HepG2 (cell line): ENCODE results near the gene PPRC1. TPM values are rescaled to one million over a fixed set of nuclear protein-coding genes. Genes with fewer than 3 reads are reported as not detected.

Source experiments
- ASH2L ChIP-seq: fragments of 300-600, 200-600 bp; sonication (generic); IDR thresholded peaks from 2 replicates; pipeline ENCODE4 v1.7.0; 2017; ENCODE audit warnings: low read depth, mild to moderate bottlenecking, moderate library complexity, mixed read lengths, low read length; ENCODE audit not compliant: insufficient read length
- CAMTA2 ChIP-seq: sonication (generic); formaldehyde crosslinking; IDR thresholded peaks from 2 replicates; pipeline ENCODE4 v1.4.0; 2020; ENCODE audit warnings: mild to moderate bottlenecking, missing genetic modification reagents, borderline replicate concordance
- KAT7 ChIP-seq: IDR thresholded peaks from 2 replicates; pipeline ENCODE4 v1.6.1; 2018; ENCODE audit warnings: borderline replicate concordance, missing compliant biosample characterization
- KDM4B ChIP-seq: sonication (generic); formaldehyde crosslinking; IDR thresholded peaks from 2 replicates; pipeline ENCODE4 v1.4.0; 2020; ENCODE audit warnings: missing genetic modification reagents
- KDM5A ChIP-seq: fragments of 200-600 bp; sonication (generic); IDR thresholded peaks from 2 replicates; pipeline ENCODE4 v1.7.0; 2018; ENCODE audit warnings: antibody characterized with exemption, mild to moderate bottlenecking, low read length, borderline replicate concordance
- MTA1 ChIP-seq: sonication (generic); formaldehyde crosslinking; IDR thresholded peaks from 2 replicates; pipeline ENCODE4 v1.4.0; 2020; ENCODE audit warnings: missing genetic modification reagents, mild to moderate bottlenecking, borderline replicate concordance
- NR2F6 ChIP-seq, 2 experiments: IDR thresholded peaks; 2 replicates each; pipeline ENCODE4 v1.6.1; 2016; ENCODE audit warnings: antibody characterized with exemption in 1 of 2, mild to moderate bottlenecking in 1 of 2
- PHF21A ChIP-seq: sonication (generic); formaldehyde crosslinking; IDR thresholded peaks from 2 replicates; pipeline ENCODE4 v1.5.0; 2020; ENCODE audit warnings: mild to moderate bottlenecking, missing genetic modification reagents
- REXO4 ChIP-seq: sonication (generic); formaldehyde crosslinking; IDR thresholded peaks from 2 replicates; pipeline ENCODE4 v1.8.0; 2022; ENCODE audit warnings: missing genetic modification reagents, mild to moderate bottlenecking, borderline replicate concordance
- RFX5 ChIP-seq: IDR thresholded peaks from 2 replicates; pipeline ENCODE4 v1.6.1; 2011; ENCODE audit warnings: low read depth, low read length, improper control_type of control experiment
- SP2 ChIP-seq: sonication (generic); formaldehyde crosslinking; IDR thresholded peaks from 2 replicates; pipeline ENCODE4 v1.5.1; 2020; ENCODE audit warnings: mild to moderate bottlenecking, missing genetic modification reagents
- SRY ChIP-seq: sonication (generic); formaldehyde crosslinking; IDR thresholded peaks from 2 replicates; pipeline ENCODE4 v1.8.0; 2022; ENCODE audit warnings: mild to moderate bottlenecking, missing genetic modification reagents
- THRA ChIP-seq: sonication (generic); formaldehyde crosslinking; IDR thresholded peaks from 2 replicates; pipeline ENCODE4 v1.4.0; 2020; ENCODE audit warnings: missing genetic modification reagents, borderline replicate concordance
- TRIM22 ChIP-seq: fragments of 450-650 bp; IDR thresholded peaks from 2 replicates; pipeline ENCODE4 v1.6.1; 2017
- ZBTB39 ChIP-seq: sonication (generic); formaldehyde crosslinking; IDR thresholded peaks from 2 replicates; pipeline ENCODE4 v1.5.0; 2020; ENCODE audit warnings: missing genetic modification reagents
- ZBTB49 ChIP-seq: sonication (generic); formaldehyde crosslinking; IDR thresholded peaks from 2 replicates; pipeline ENCODE4 v1.4.0; 2020; ENCODE audit warnings: missing genetic modification reagents, borderline replicate concordance
- ZFP36L2 ChIP-seq: sonication (generic); formaldehyde crosslinking; IDR thresholded peaks from 2 replicates; pipeline ENCODE4 v1.4.0; 2020; ENCODE audit warnings: missing genetic modification reagents
- ZKSCAN5 ChIP-seq: sonication (generic); formaldehyde crosslinking; IDR thresholded peaks from 2 replicates; pipeline ENCODE4 v1.5.1; 2020; ENCODE audit warnings: mild to moderate bottlenecking, missing genetic modification reagents
- ZNF124 ChIP-seq: sonication (generic); formaldehyde crosslinking; IDR thresholded peaks from 2 replicates; pipeline ENCODE4 v1.4.0; 2020; ENCODE audit warnings: missing genetic modification reagents
- ZNF136 ChIP-seq: sonication (generic); formaldehyde crosslinking; IDR thresholded peaks from 2 replicates; pipeline ENCODE4 v1.8.1; 2022; ENCODE audit warnings: low read depth, mild to moderate bottlenecking, moderate library complexity, missing genetic modification reagents
- ZNF577 ChIP-seq: sonication (generic); formaldehyde crosslinking; IDR thresholded peaks from 2 replicates; pipeline ENCODE4 v1.4.0; 2020; ENCODE audit warnings: mild to moderate bottlenecking, low read depth, missing genetic modification reagents, borderline replicate concordance
- ZNF749 ChIP-seq: sonication (generic); formaldehyde crosslinking; IDR thresholded peaks from 2 replicates; pipeline ENCODE4 v1.8.0; 2022; ENCODE audit warnings: mild to moderate bottlenecking, missing genetic modification reagents, moderate library complexity, borderline replicate concordance
- polyA plus RNA-seq, 8 experiments: library from polyadenylated mRNA; depleted of rRNA in 3 of 8; stranded (reverse) in 7 of 8; unstranded in 1 of 8; fragments of >200 nt; fragmentation: Illumina TruSeq in 4 of 8; extraction: Trizol in 4 of 8; gene quantifications; 2 replicates each; pipeline versions ENCODE4 v1.2.1 to v1.2.3, GENCODE V29; 2011 to 2016; ENCODE audit warnings: low read depth in 4 of 8, missing spikeins in 1 of 8, mixed read lengths in 1 of 8; ENCODE audit not compliant: insufficient read depth in 1 of 8
- total RNA-seq, 5 experiments: library from RNA; depleted of rRNA; stranded (reverse); fragments of >200 nt; fragmentation: Illumina TruSeq; extraction: Trizol; gene quantifications; 2 replicates each; pipeline ENCODE4 v1.2.3, GENCODE V29; 2016; ENCODE audit warnings: low read depth in 1 of 5

Gene PPRC1
- total and polyA plus RNA-seq, 2 of the 13 experiments (the other 11 are each of a cell fraction or from before 2014, with no cell fraction given) = 18.7 to 24.2 TPM

GRCh38 chr10:102119417-102120141, 13.3 kb upstream of the PPRC1 start (continued):
- TF ChIP-seq ZNF136 (CRISPR knock-in tag) (no peak), MTA1 (CRISPR knock-in tag) (peak; percentile 7; the same call in 1 of the 2 replicates), NR2F6 (IDR thresholded peaks at IDR 0.05) (no peak), NR2F6 (CRISPR knock-in tag; IDR thresholded peaks at IDR 0.05) (no peak), TRIM22 (no peak), ZBTB49 (CRISPR knock-in tag) (no peak), THRA (no peak), SP2 (peak; percentile 62), ZFP36L2 (no peak), PHF21A (CRISPR knock-in tag) (peak; percentile 57), KDM5A (no peak), REXO4 (CRISPR knock-in tag) (no peak), RFX5 (0 out of 2 replicates have a peak, but pooled peaks have one; percentile 26), ZKSCAN5 (CRISPR knock-in tag) (no peak), ZBTB39 (no peak), ZNF124 (no peak), ZNF749 (CRISPR knock-in tag) (no peak), SRY (CRISPR knock-in tag) (no peak), KAT7 (CRISPR knock-in tag) (0 out of 2 replicates have a peak, but pooled peaks have one; percentile 13), KDM4B (no peak), ZNF577 (CRISPR knock-in tag) (no peak), ASH2L (peak; percentile 28), CAMTA2 (CRISPR knock-in tag) (no peak)
